Natural killer cell treated with Interleukin-12 subunit alpha and Interleukin-12 subunit beta and Interleukin-15 and Interleukin-18, amount 100 ng/mL, for 72 hours (primary cell): Measurements from ENCODE around the gene PTTG2. TPM values are rescaled to one million over a fixed set of nuclear protein-coding genes. Genes with fewer than 3 reads are reported as not detected.

Source experiments
- ATAC-seq, 2 donors: fragments of 150-1000 bp; cut with Tn5 transposase in 1 of 2; sonication (Bioruptor Pico), chemical (Tn5 transposase) in 1 of 2; 2 replicates each; pipeline ENCODE4 v1.10.0; 2021
- DNase-seq: peaks from one replicate; pipeline ENCODE4 v3.0.0; 2022; ENCODE audit warnings: low spot score
- H3K27ac Mint-ChIP-seq, 2 donors: 1 replicate in 1 of 2; 2 replicates in 1 of 2; pipeline ENCODE4 v1.8.0; 2022; ENCODE audit warnings: mixed read lengths in 2 of 2, mild to moderate bottlenecking in 1 of 2, moderate library complexity in 1 of 2
- H3K27me3 Mint-ChIP-seq, 2 donors: 1 replicate in 1 of 2; 2 replicates in 1 of 2; pipeline ENCODE4 v1.8.0; 2022; ENCODE audit warnings: mixed read lengths in 2 of 2
- H3K36me3 Mint-ChIP-seq: one replicate; pipeline ENCODE4 v1.8.0; 2022; ENCODE audit warnings: mixed read lengths
- H3K4me1 Mint-ChIP-seq, 2 donors: 1 replicate in 1 of 2; 2 replicates in 1 of 2; pipeline ENCODE4 v1.8.0; 2022; ENCODE audit warnings: low read depth in 2 of 2, mixed read lengths in 2 of 2, mild to moderate bottlenecking in 1 of 2
- H3K4me3 Mint-ChIP-seq: one replicate; pipeline ENCODE4 v1.8.0; 2022; ENCODE audit warnings: mixed read lengths
- H3K9me3 Mint-ChIP-seq: 2 replicates; pipeline ENCODE4 v1.8.0; 2022; ENCODE audit warnings: mixed read lengths
- total RNA-seq, 2 donors: library from RNA; stranded (reverse); gene quantifications; one replicate each; pipeline ENCODE4 v1.2.3, GENCODE V29; 2022

The PTTG2 gene
- total RNA-seq, 2 donors from 2014 or later: 1.6 to 3.2 TPM

- no peak for ATAC-seq
- no peak overlapping the region for H3K4me3 Mint-ChIP-seq
- H3K9me3 Mint-ChIP-seq: no peaks in the 10 kb centered on the region
- H3K27ac Mint-ChIP-seq: no peak overlapping the region
- H3K27me3 Mint-ChIP-seq: no peaks in the 10 kb centered on the region
- H3K4me1 Mint-ChIP-seq: peaks cover 19 to 28% of the 10 kb centered on the region in 2 donors
- DNase-seq: no peak
- H3K36me3 Mint-ChIP-seq: no peaks in the 10 kb centered on the region
Observed at GRCh38 chr4:37983951-37984350, 23.8 kb downstream of the PTTG2 start.

GRCh38 chr4:37985730-37986275 lies 25.6 kb downstream of the PTTG2 start:
- Mint-ChIP-seq H3K27ac (no peak overlapping the region), H3K4me1 (peaks cover 23 to 24% of the 10 kb centered on the region in 2 donors), H3K27me3 (no peaks in the 10 kb centered on the region), H3K36me3 (no peaks in the 10 kb centered on the region), H3K4me3 (no peak overlapping the region), H3K9me3 (no peaks in the 10 kb centered on the region)
- DNase-seq: no peak
- no peak for ATAC-seq

GRCh38 chr4:37988670-37989069 lies 28.5 kb downstream of the PTTG2 start:
- no peaks in the 10 kb centered on the region for H3K9me3 Mint-ChIP-seq
- no peak overlapping the region for H3K27ac Mint-ChIP-seq
- peaks cover 6 to 15% of the 10 kb centered on the region in 2 donors for H3K4me1 Mint-ChIP-seq
- H3K27me3 Mint-ChIP-seq: no peaks in the 10 kb centered on the region
- H3K4me3 Mint-ChIP-seq: no peak overlapping the region
- ATAC-seq: no peak
- no peaks in the 10 kb centered on the region for H3K36me3 Mint-ChIP-seq
- DNase-seq: no peak

GRCh38 chr4:37989398-37990260 lies 29.4 kb downstream of the PTTG2 start:
- peaks cover 11 to 20% of the 10 kb centered on the region in 2 donors for H3K4me1 Mint-ChIP-seq
- DNase-seq (no peak), ATAC-seq (no peak)
- no peak overlapping the region for H3K4me3 Mint-ChIP-seq
- no peaks in the 10 kb centered on the region for H3K9me3 Mint-ChIP-seq
- peak overlapping the region in 1 of 2 donors; percentile 25 for H3K27ac Mint-ChIP-seq
- no peaks in the 10 kb centered on the region for H3K36me3 Mint-ChIP-seq
- no peaks in the 10 kb centered on the region for H3K27me3 Mint-ChIP-seq

GRCh38 chr4:37990731-37991245 lies 30.6 kb downstream of the PTTG2 start:
- ATAC-seq: no peak
- Mint-ChIP-seq H3K9me3 (no peaks in the 10 kb centered on the region), H3K27ac (no peak overlapping the region), H3K27me3 (no peaks in the 10 kb centered on the region), H3K36me3 (no peaks in the 10 kb centered on the region), H3K4me1 (peaks cover 11 to 25% of the 10 kb centered on the region in 2 donors), H3K4me3 (no peak overlapping the region)
- no peak for DNase-seq

GRCh38 chr4:37991623-37992410 lies 31.6 kb downstream of the PTTG2 start:
- ATAC-seq: no peak

GRCh38 chr4:37993806-37994205 lies 33.6 kb downstream of the PTTG2 start:
- Mint-ChIP-seq H3K4me3 (no peak overlapping the region), H3K4me1 (peaks cover 20 to 36% of the 10 kb centered on the region in 2 donors), H3K9me3 (no peaks in the 10 kb centered on the region), H3K27ac (no peak overlapping the region), H3K36me3 (no peaks in the 10 kb centered on the region), H3K27me3 (no peaks in the 10 kb centered on the region)
- DNase-seq: no peak
- ATAC-seq: no peak

More at GRCh38 chr4:37991623-37992410, 31.6 kb downstream of the PTTG2 start:
- DNase-seq: no peak
- Mint-ChIP-seq H3K4me3 (no peak overlapping the region), H3K9me3 (no peaks in the 10 kb centered on the region), H3K27me3 (no peaks in the 10 kb centered on the region), H3K36me3 (no peaks in the 10 kb centered on the region), H3K4me1 (peaks cover 9 to 27% of the 10 kb centered on the region in 2 donors), H3K27ac (peak overlapping the region in 1 of 2 donors; percentile 26)

GRCh38 chr4:37994569-37994968 lies 34.4 kb downstream of the PTTG2 start:
- ATAC-seq (no peak), DNase-seq (no peak)
- H3K4me1 Mint-ChIP-seq: peaks cover 25 to 32% of the 10 kb centered on the region in 2 donors
- H3K9me3 Mint-ChIP-seq: no peaks in the 10 kb centered on the region
- no peaks in the 10 kb centered on the region for H3K27me3 Mint-ChIP-seq
- H3K36me3 Mint-ChIP-seq: no peaks in the 10 kb centered on the region
- H3K27ac Mint-ChIP-seq: no peak overlapping the region
- no peak overlapping the region for H3K4me3 Mint-ChIP-seq

GRCh38 chr4:37995299-37995821 lies 35.2 kb downstream of the PTTG2 start:
- DNase-seq: no peak
- H3K36me3 Mint-ChIP-seq: no peaks in the 10 kb centered on the region
- H3K4me1 Mint-ChIP-seq: peaks cover 25 to 32% of the 10 kb centered on the region in 2 donors
- no peaks in the 10 kb centered on the region for H3K27me3 Mint-ChIP-seq
- no peaks in the 10 kb centered on the region for H3K9me3 Mint-ChIP-seq
- no peak overlapping the region for H3K4me3 Mint-ChIP-seq
- ATAC-seq: no peak
- H3K27ac Mint-ChIP-seq: no peak overlapping the region

GRCh38 chr4:37995981-37996775 lies 36.0 kb downstream of the PTTG2 start:
- Mint-ChIP-seq H3K9me3 (no peaks in the 10 kb centered on the region), H3K36me3 (no peaks in the 10 kb centered on the region), H3K27me3 (no peaks in the 10 kb centered on the region), H3K4me3 (no peak overlapping the region), H3K4me1 (peaks cover 25 to 32% of the 10 kb centered on the region in 2 donors), H3K27ac (no peak overlapping the region)
- DNase-seq: no peak
- ATAC-seq: no peak

- Mint-ChIP-seq H3K4me1 (peaks cover 34 to 36% of the 10 kb centered on the region in 2 donors), H3K27me3 (no peaks in the 10 kb centered on the region), H3K27ac (peak overlapping the region in 1 of 2 donors; percentile 40), H3K4me3 (no peak overlapping the region), H3K36me3 (no peaks in the 10 kb centered on the region), H3K9me3 (no peaks in the 10 kb centered on the region)
- DNase-seq: no peak
- ATAC-seq: no peak
Observed at GRCh38 chr4:37998226-37998625, 38.0 kb downstream of the PTTG2 start.

GRCh38 chr4:37999000-37999716 lies 39.0 kb downstream of the PTTG2 start:
- Mint-ChIP-seq H3K27me3 (no peaks in the 10 kb centered on the region), H3K4me1 (peaks cover 38 to 40% of the 10 kb centered on the region in 2 donors), H3K36me3 (no peaks in the 10 kb centered on the region), H3K4me3 (no peak overlapping the region), H3K9me3 (no peaks in the 10 kb centered on the region), H3K27ac (peak overlapping the region in 1 of 2 donors; percentile 40)
- ATAC-seq: peak in 1 of 2 donors; percentile 42
- DNase-seq: no peak
